Activated T-helper 1 cell treated with anti-CD3 and anti-CD28 coated beads, Interleukin-2, amount 50 U/mL, for 16 hours (primary cell): Measurements from ENCODE around the gene POTEH.
"Not testable (repeated sequence)": the region's sequence is repeated elsewhere in the genome, so short reads cannot be mapped to it uniquely, and the experiment has no call there.

Experiments
- DNase-seq, 2 donors: peaks; one replicate each; pipeline ENCODE4 v3.0.0-alpha.2; 2020; ENCODE audit warnings: low read depth in 1 of 2, low spot score in 1 of 2

POTEH gene

DNA sequence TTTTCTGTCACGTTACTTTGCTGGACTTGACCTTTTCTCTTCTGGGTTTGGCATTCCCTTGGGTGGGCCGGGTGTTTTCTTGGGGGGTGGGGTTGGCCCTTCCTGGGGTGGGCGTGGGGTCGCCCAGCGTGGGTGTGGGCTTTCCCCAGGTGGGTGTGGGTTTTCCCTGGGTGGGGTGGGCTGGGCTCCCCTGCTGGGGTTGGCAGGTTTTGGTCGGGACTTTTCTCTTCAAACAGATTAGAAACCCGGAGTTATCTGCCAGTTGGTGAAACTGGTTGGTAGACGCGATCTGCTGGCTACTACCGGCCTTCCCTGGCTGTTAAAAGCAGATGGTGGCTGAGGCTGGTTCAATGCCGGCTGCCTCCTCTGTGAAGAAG is at the start of gene POTEH:
POTEH (plus strand) TSS at position 278 of the 377 bp plus-strand sequence; CDS start at position 330, 52 bp downstream.
- not testable (repeated sequence) for DNase-seq

- not testable (repeated sequence) for DNase-seq
These were observed 47.5 kb upstream of the POTEH start for GRCh38 chr22:15642288-15642861.

DNA sequence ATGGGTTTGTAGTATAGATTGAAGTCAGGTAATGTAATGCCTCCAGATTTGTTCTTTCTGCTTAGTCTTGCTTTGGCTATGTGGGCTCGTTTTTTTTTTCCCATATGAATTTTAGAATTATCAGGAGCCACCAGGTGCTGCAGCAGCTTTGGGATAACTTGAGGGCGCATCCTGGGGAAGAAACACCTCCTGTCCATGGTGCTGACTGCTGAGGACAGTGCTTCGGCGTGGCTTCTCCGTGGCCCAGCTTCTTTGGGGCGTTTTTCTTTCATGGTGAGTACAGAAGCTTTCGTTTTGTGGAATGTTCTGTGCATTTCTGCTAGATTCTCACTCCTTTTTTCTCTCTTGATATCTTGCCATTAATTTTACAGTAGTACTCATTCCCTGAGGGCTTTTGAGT is 37.9 kb upstream of the POTEH start:
- DNase-seq = not testable (repeated sequence)

GRCh38 chr22:15652738-15653137 is 37.1 kb upstream of the POTEH start:
- not testable (repeated sequence) for DNase-seq

DNA sequence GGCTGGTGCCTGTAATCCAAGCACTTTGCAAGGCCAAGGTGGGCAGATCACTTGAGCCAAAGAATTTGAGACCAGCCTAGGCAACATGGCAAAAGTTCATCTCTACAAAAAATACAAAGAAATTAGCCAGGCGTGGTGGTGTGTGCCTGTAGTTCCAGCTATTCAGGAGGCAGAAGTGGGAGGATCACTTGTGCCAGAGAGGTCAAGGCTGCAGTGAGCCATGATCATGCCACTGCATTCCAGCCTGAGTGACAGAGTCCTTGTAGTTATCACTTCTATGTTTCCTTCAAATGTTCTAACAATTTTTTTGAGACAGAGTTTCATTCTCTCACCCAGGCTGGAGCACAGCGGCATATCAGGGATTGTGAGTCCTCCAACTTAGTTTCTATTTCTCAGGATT is 36.6 kb upstream of the POTEH start:
- not testable (repeated sequence) for DNase-seq

- DNase-seq = not testable (repeated sequence)
These were observed 28.7 kb upstream of the POTEH start for GRCh38 chr22:15661102-15661501.

DNA sequence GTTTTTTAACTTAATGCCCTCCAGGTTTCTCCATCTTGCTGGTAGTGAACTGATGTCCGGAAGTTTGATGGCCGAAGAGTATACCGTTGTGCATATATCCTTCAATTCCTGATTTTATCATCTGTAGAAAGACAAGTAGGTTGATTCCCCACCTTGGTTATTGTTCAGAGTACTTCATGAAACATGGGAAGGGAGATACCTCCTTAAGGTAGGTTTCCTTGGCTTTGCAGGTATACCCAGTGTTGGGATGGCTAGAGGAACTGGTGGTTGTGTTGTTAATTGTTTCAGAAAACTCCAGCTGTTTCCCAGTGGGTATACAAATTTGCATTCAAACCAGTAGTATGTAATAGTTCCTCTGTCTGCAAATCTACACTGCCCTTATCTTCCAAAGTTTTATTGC is 25.1 kb upstream of the POTEH start:
- DNase-seq = not testable (repeated sequence)

DNA sequence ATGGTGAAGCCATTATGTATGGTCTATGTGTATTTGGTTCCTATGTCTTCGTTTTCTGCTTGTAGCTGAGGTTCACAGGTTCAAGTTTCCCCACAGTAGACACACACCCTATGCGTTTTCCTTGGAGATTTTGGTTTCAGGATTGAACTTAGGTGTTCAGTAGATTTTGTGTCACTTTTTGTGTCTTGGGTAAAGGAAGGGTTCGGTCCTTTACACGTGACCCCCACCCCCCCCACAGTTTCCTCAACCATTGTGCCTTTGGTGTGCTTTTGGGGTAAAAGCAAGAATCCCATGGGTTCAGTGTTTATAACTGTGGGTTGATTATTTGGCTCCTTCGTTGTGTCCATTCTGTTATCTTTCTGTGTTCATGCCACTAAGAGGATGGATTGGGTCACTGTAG is 24.3 kb upstream of the POTEH start:
- not testable (repeated sequence) for DNase-seq

DNA sequence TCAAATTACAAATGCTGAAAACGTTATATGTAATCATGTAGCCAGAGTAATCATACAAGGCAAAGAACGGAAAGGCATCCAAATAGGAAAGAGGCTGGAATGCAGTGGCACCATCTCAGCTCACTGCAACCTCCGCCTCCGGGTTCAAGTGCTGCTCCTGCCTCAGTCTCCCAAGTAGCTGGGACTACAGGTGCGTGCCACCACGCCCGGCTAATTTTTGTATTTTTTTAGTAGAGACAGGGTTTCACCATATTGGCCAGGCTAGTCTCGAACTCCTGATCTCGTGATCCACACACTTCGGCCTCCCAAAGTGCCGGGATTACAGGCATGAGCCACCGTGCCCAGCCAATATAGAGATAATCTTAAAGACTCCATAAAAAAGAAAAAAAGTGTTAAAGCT is 20.4 kb upstream of the POTEH start:
- DNase-seq = not testable (repeated sequence)

DNA sequence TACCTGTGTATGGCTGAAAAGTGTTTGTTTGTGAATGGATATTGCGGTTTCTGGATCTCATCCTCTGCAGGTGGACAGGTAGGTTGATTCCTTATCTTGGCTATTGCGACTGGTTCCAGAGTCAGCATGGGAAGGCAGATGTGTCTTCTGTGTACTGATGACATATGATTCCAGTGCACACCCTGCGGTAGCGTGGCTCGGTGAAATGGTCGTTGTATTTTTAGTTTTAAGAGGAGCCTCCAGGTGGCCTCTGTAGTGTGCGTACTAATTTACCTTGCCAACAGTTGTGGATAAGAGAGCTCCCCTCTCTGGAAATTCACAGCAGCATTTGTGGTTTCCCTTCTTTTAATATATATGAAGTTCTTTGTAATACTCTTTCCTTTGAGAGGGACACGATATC is 10.1 kb upstream of the POTEH start:
- DNase-seq = not testable (repeated sequence)

- DNase-seq = not testable (repeated sequence)
These were observed 5.7 kb upstream of the POTEH start for GRCh38 chr22:15684115-15684514.

DNA sequence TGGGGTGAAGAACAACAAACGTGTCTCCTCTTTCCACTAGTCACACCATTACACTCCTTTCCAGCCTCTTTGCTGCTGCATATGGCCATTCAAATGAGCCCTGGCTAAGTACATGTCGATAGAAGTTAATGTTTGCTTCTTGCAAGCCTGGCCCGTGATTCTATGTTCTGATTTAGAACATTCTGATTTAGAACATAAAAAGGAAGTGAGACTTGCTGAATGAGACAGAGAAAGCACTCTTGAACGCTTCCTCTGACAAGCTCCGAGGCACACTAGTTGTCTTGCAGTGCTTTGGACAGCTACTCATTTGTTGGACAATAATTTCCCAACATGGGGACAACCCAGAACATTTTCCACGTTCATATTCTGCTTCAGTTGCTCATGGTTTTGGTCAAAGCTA is 5.1 kb upstream of the POTEH start:
- DNase-seq = not testable (repeated sequence)

DNA sequence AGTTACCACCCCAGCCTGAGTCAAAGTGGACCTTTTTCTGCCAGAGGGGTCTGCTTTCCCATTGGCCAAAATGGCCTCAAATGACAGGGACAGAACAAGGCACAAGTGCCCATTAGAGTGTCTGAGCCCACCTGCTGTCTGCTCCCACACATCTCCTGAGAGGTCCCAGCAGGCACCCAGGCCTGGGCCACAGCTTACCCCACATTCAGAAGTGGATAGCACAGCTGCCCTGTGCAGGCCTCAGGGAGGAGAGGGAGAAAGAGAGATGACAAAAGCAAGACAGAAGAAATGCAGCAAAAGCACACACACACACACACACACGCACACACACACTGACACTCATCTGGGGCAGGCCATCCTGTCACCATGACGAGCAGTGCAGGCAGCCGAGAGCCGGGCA is 4.2 kb upstream of the POTEH start:
- not testable (repeated sequence) for DNase-seq

GRCh38 chr22:15687086-15687485 is 2.7 kb upstream of the POTEH start:
- not testable (repeated sequence) for DNase-seq

GRCh38 chr22:15687676-15688075 is 2.1 kb upstream of the POTEH start:
- not testable (repeated sequence) for DNase-seq

DNA sequence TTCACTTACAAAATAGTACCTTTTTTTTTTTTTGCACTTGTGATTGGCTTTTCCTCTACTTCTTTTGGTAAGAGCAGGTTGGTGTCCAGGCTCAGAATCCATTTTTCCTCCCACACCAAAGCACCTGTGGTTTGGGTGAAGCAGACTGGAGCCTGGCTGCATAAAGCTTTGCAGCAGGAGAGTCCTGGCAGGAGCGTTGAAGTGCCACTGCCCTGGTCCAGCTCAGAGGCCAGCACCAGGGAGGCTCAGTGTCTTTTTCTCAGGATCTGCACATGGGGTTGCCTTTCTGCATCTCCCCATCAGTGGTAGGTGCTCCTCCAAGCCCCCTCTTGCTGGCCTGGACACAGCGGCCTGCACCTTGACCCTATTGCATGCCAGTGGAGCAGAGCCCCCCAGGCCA is 1.7 kb upstream of the POTEH start:
- not testable (repeated sequence) for DNase-seq

DNA sequence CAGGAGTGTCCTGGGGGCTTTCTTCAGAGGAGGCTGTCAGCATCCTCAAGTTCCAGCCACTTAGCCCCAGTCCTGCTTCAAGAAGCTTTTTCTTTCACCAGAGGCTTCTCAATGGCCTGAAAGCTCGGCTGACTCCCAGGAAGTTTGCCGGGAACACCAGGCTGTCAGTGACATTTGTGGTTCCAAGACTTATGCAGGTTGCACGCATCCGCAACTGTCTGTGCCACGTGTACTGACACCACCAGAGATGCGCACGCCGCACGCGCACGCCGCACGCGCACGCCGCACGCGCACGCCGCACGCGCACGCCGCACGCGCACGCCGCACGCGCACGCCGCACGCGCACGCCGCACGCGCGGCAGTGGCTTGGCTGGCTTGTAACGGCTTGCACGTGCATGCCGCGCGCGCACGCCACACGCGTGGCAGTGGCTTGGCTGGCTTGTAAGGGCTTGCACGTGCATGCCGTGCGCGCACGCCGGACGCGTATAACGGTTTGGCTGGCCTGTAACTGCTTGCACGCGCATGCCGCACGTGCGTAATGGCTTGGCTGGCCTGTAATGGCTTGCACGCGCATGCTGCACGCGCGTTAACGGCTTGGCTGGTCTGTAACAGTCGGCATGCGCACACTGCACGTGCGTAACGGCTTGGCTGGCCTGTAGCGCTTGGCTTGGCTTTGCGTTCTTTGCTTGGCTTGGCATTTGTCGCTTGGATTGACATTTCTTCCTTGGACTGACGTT is 646 bp upstream of the POTEH start:
- not testable (repeated sequence) for DNase-seq

DNA sequence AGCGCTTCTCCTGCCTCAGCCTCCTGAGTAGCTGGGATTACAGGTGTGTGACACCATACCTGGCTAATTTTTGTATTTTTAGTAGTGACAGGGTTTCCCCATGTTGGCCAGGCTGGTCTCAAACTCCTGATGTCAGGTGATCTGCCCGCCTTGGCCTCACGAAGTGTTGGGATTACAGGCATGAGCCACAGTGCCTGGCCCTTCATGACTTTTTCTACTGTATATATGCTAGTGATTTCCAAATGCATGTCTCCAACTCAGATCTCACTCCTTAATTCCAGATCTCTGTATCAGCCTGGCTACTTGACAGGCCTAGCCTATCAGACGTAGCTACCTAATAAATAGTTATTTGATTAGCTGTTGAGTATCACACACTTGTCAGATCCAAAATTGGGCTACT is 23.8 kb downstream of the POTEH start:
- not testable (repeated sequence) for DNase-seq

DNA sequence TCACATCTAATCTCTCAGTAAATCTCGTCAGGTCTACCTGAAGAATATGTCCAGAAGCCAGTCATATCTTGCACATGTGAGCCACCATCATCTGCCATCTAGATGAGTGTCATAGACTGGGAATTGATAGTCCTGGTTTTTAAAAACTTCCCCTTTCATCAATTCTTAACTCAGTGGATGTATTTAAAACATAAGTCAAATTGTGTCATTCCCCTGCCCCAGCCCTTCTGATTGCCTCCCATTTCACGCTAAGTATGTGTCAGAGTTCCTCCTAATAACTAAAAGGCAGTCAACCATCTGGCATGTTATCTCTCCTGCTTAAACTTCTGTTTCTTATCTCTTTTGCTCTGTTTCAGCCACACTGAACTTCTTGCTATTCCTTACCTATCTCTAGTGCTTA is 24.3 kb downstream of the POTEH start:
- DNase-seq = not testable (repeated sequence)

GRCh38 chr22:15721884-15722283 is 32.1 kb downstream of the POTEH start:
- not testable (repeated sequence) for DNase-seq

DNA sequence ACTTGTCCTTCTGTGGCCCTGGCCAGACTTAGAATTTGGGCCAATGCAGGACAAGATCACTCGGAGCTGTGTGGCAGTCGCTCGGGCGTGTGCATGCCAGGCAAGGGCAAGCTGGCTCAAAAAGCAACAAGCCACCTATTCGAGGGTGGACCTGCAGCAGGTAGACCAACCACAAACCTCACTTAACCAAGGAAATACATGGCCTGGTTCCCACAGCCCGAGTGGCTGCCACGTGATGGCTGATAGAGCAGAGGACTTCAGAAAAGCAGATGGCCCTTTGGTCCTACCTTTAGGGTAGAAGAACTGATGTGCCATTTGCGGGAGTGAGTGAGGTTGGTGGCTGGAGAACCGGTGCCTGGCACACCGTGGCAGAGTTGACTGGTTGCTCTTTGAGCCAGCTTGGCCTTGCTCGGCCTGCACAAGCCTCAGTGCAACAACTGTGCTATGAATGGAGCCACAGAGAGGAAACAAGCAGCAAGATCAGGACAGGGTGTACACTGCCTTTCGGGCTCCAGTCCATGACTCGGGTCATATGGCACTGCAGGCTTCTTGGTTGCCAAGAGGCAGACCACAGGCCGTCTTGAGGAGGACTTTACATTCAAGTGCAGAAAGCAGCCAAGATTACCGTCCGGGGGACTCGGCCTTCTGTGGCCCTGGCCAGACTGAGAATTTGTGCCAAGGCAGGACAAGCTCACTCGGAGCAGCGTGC is 39.5 kb downstream of the POTEH start:
- not testable (repeated sequence) for DNase-seq

DNA sequence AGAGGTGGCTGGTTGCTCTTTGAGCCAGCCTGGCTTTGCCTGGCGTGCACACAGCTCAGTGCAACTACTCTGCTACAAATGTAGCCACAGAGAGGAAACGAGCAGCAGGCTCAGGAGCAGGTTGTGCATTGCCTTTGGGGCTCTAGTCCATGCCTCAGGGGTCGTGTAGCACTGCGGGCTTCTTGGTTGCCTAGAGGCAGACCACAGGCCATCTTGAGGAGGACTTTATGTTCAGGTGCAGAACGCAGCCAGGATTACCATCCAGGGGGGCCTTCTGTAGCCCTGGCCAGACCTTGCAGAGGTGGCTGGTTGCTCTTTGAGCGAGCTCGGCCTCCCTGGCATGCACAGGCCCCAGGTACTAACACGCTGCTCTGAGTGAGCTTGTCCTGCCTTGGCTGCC is 41.2 kb downstream of the POTEH start:
- not testable (repeated sequence) for DNase-seq
